T-helper 1 cell (primary cell): ENCODE results near the gene PATJ.
"Not testable (repeated sequence)": the region's sequence is repeated elsewhere in the genome, so short reads cannot be mapped to it uniquely, and the experiment has no call there.

Experiments
- DNase-seq, 5 donors: peaks; one replicate each; pipeline ENCODE4 v3.0.0-alpha.2; 2012 to 2020

Gene PATJ

DNA sequence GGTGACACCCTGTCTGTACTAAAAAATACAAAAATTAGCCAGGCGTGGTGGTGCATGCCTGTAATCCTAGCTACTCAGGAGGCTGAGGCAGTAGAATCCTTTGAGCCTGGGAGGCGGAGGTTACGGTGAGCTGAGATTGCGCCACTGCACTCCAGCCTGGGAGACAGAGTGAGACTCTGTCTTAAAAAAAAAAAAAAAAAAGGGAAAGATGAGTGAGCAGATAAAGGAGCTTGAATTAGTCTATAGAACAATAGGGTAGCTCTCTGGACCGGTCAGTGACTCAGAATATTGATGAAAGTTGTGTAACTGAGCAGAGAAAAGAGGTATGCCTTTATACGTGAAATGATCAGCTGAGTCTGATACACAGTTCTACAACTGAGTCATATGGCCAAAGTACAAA, 95.3 kb downstream of the PATJ start:
- not testable (repeated sequence) for DNase-seq

DNA sequence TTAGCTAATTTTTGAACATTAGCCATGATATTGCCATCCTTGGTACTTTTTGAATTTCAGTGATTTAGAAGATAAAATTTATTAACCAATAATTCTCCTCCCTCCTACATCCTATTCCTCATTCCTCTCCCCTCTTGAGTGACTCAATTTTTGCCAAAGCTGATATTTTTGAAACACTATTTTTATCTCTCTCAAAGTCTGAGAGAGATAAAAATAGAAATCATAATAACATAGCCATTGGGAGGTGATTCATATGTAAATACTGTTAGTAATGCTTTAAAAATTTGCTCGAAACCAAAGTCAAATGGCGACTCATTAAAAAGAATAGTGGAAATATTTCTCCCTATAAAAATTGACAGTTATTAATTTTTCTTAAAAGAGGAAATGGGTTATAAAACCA, 97.4 kb downstream of the PATJ start:
- DNase-seq = no peak

DNA sequence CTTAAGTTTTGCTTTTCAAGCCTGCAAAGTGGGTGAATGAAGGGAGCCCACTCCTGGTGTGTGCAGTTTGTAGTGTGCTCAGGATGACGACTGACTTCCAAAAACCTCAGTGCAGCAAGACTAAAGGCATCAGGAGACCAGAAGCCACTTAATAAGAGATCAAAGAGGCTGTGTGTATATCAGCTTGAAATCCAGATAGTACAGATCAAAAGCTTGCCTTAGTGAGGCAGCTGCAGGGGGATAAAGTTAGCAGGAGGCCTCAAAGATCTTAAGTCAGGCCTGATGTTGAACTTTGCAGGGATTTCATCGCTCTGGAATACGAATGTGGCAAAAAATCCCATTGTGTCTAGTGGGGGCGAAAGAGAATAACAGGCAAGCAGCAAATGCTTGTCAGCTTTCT, 99.8 kb downstream of the PATJ start:
- DNase-seq = no peak

DNA sequence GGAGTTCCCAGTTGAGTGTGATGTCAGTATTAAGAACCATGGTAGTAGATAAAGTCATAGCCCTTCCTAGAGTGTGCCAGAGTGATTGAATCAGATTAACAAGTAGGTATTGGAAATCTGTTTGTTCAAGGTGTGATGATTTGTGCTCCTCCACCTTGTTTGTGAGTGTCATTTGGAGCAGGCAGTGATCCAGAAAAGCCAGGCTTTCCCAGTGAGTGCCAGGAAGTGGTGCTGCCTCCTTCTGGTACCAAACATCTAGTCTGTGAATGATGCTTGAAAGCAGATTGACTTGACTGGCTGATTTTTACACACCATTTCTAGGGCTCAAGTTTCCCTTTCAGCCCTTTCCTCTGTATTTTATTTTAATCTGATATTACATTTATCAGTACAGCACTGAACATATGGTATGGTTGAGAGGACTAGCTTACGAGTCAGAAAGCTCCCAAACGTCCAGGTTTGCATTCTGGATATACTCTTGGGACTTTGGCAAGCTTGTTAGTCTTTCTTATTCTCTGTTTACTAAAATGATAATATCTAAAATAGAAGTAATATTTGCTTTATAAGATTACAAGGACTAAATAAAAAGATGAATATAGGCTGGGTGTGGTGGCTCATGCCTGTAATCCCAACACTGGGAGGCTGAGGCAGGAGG, 100.7 kb downstream of the PATJ start:
- DNase-seq = no peak

DNA sequence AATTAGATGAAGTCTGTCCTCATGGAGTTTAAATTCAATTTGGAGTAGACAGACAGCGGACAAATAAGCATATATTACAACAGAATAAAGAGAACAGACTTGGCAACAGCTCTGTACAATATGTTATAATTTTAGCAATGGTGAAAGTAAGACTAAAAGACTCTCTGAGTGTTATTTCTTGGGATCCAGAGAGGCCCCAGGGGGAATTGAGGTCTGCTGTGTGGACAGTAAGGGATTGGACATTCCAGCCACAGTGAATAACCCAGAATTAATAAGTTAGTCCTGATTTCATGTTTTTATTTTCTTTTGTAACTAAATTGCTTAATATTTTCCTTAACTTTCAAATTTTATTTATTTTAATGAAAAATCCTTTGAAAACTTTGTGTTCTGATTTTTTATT, 101.7 kb downstream of the PATJ start:
- DNase-seq = no peak

DNA sequence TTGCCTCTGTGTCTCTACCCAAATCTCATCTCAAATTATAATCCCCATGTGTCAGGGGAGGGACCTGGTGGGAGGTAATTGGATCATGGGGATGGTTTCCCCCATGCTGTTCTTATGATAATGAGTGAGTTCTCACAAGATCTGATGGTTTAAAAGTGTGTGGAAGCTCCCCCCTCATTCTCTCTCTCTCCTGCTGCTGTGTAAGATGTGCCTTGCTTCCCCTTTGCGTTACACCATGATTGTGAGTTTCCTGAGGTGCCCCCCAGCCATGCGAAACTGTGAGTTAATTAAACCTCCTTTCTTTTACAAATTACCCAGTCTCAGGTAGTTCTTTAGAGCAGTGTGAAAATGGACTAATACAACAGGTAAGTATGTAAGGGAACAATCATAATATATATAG, 102.4 kb downstream of the PATJ start:
- not testable (repeated sequence) for DNase-seq

DNA sequence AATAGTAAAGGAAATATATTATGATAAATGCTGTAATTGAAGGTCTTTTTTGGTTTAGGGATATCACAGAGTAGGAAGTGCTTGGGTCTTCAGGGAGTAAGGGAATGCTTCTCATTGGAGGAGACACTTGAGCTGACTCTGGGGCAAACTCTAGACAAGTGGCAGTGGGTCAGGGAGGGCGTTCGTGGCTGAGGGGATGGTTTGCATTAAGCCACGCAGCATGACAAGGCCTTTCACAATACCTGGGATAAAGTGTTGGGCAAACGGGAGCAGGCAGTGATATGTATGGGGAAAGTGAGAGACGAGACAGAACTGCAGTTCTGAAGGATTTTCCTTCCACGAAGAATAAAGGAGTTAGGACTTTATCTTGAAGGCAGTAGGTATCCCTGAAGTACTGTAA, 109.0 kb downstream of the PATJ start:
- DNase-seq = no peak

DNA sequence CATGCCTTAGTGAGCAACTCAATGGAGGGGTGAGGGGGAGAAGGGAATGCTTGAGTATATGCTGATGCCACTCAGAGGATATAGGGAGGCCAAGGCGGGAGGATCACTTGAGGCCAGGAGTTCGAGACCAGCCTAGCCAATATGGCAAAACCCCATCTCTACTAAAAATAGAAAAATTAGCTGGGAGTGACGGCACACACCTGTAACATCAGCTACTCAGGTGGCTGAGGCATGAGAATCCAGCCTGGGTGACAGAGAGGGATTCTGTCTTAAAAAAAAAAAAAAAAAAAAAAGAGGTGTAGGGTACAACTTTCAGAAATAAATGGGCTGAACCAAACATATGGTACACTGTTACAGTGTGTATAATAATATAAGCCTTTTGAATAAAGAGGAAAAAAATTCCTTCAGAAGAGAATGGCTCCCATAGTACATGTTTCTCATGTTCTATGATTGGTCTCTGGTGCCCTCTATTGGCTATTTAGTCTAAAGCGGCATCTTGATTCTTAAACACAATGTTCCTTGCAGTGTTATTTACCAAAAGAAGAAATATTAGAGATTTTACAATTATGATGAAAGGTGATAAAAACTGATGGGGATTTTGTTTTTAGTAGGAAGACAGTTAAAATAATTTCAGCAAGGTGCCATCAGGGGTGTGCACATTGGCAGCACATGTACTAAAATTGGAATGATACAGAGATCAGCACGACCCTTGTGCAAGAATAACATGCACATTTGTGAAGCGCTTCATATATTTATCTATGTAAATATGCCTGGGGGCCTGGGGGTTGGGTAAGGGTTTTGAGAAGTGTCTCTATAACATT, 109.8 kb downstream of the PATJ start:
- DNase-seq = peak in 2 of 5 donors; percentile 8 to 41

DNA sequence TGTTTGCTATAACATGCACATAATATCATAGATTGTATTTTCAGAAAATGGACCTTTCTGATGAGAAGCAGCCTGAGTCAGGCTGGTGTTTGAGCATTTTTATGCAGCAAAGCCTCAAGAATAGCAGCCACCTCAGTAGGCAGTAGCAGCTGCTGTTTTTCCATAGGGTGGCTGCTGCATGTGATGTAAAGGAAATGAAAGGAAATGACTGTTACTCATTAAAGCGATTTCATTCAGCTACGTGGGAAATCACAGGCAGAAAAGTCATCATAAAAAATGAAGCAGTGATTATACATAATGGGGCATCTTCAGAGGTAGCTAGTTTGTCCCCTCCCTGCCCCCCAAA, 110.4 kb downstream of the PATJ start:
- no peak for DNase-seq

DNA sequence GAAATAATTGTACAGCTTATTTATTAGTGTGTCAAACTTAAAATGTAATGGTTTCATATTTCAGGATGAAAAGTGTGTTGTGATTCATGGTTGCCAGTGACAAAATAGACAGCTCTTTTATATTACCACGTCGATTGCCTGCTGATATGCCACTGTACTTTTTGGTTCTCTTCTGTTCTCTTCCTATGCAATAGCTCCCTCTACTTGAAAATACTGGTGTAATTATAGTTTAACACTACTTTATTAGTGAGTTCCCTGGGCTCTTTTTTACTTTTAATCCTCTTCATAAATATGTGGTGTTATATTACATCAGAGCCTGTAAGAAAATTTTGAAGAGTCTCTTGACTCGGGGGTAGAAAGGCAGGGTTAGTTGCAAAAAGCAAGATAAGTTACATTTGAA, 111.3 kb downstream of the PATJ start:
- DNase-seq = no peak

DNA sequence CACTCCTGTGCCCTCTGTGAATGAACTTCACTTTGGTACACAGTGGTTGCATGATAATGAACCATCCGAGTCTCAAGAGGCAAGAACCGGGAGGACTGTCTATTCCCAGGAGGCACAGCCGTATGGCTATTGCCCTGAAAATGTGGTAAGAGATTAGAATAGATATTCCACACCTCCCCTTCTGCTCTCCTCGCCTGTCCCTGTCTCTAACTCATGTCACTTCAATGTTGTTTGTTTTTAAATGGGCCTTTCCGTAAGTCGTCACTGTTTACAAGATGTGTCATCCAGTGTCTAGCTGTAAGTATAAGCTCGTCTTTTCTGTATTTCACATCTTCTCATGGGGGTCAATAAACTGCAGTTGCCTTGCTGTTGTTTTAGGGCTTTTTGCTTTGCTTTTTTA, 122.2 kb downstream of the PATJ start:
- no peak for DNase-seq

DNA sequence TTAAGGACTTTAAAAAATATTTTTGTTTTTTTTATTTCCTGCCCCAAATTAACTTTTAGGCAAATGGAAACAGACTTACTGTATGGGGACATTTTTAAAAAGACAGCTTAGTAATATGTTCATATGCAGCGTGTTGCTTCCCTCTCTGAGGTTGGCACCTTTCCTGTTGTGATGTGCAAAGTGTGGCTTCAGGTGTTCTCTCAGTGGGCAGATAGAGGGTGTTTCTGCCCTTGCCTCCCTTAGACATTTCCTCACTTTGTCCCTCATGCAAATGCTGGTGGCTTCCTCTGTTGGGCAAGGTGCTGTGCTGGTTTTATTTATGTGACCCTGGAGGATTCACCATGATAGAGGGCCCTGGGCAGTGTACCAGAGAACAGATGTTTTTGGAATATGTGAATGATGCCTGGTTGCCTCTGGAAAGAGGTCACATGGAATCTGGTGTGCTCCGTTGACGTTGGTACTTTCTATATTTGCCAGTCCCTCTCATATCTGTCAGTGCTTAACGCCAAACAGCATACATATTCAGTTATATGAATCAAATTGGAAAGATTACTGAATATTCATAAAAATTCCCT, 123.5 kb downstream of the PATJ start:
- DNase-seq = no peak

DNA sequence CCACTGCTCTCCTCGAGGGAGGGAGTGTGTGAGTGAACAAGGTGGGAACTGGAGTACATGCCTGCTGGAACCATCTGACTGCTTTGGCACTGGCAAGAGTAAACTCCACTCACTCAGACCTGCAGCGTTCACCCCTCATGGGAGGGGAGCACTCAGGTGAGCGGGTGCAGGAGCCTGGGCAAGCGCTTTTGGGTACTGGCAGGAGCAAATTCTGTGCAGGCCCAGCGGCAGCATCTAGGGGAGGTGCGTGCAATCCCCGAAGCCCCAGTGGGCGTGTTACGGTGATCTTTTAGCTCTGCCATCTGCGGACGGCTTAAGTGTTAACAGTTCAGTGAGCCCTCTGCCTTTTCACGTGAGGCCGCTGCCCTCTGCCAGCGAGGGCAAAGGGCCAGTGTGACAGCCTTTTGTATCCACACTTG, 127.4 kb downstream of the PATJ start:
- no peak for DNase-seq

DNA sequence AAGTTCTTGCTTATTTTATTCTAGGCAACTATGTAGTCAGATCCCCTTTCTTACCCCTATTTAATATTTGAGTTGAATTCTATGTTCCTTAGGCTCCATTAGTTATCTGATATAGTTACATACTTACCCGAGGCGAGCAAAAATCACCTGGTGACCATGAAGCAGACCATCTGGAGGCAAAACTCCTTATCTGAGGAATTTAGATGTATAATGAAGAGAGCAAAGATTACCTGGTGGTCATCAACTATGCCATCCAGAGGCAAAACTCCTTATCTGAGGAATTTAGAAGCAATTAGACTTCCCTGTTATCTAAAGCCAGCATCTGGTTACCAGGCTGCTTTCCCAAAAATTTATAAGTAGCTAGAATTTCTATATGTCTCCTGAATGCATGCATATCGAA, 129.9 kb downstream of the PATJ start:
- DNase-seq = no peak

DNA sequence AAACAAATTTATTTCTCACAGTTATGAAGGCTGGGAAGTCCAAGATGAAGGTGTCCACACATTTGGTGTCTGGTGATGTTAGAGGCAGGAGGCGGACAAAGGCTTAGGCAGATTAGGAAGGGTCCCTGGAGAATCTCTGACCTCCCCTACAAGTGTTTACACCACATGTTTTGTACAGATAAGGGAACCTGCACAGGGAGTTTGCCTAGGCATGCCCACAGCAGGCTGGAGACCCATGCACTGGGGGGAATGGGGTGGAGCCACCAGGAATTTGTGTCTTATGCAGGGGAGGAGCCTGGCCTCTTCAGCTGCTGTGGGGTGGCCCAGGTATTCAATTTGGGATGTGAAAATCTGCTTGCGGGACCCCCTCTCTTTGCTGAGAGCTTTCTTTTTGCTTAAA, 131.3 kb downstream of the PATJ start:
- no peak for DNase-seq

DNA sequence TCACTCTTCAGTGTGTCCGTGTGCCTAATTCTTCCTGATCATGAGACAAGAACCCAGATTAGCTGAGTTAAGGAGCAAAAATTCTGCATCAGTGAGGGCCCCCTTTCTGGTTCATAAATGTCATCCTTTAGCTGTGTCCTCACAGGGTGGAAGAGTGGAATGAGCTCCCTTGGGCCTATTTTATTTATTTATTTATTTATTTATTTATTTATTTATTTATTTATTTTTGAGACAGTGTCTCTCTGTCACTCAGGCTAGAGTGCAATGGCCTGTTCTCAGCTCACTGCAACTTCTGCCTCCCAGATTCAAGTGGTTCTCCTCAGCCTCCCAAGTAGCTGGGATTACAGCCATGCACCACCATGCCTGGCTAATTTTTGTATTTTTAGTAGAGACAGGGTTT, 131.7 kb downstream of the PATJ start:
- DNase-seq = no peak

DNA sequence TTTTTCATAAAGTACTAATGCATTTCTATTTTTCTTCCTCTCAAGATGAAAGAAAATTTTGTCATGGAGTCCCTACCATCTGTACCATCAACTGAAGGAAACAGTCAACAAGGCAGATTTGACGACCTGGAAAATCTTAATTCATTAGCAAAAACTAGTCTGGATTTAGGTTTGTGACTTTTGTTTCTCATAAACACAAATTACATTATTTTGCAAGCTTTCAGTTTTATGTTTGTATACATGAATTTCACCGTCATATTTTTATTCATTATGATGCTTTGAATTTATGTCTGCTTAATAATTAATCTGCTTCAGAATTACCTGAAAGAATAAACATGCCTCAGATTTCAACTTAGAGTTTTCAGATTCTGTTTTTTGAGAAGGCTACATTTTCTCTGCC, 132.9 kb downstream of the PATJ start:
- DNase-seq = no peak

DNA sequence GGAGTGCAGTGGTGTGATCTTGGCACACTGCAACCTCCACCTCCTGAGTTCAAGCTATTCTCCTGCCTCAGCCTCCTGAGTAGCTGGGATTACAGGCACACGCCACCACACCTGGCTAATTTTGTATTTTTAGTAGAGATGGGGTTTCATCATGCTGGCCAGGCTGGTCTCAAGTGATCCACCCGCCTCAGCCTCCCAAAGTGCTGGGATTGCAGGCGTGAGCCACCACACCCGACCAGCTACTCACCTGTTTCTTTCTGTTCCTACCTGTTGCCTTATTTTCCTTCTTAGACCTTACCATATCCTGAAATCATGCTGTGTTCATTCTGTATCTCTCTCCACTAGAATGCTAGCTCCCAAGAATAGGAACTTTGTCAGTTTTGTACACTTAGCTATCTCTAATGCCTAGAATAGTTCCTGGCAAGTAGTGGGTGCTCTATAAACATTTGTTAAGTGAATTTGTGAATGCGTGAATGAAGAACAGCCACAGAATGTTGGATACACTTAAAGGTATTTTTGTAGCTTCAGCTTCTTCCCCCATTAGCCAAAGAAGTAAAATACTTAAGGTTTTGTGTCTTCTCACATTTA, 137.7 kb downstream of the PATJ start:
- DNase-seq = not testable (repeated sequence)

DNA sequence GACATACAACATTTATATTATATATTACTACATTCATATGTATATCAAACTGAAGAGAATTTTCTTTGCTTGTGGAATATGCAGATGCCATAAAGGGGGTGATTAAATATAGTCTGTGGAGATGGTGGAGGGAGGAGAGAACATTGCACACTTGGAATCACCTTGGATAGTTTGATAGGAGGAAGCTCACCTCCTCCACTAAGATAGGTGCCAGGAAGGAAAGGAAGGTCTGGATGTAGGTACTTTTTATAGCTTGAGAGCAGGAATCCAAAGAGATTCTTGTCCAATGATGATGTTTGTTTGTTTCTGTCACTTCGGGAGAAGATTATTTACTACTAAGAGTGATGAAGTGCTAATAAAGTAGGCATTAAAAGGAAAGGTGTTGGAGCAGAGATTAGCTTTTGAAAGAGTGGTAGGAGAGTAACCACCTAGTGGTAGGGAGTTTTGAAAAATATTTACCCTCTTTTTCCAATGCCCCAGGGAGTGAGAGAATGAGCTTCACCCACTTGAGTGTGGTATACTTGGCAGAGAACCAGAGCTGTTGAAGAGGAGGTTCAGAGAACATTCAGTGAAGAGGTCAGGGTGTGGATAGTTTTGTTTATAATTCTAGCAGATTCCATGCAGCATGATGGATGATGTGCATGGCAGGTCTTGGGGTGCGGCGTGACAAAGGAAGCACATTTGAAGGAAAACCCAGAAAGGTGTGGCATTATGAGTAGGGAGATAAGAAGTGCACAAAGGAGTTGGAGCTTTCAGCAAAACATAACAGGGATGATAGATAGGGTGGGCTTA, 145.0 kb downstream of the PATJ start:
- no peak for DNase-seq

DNA sequence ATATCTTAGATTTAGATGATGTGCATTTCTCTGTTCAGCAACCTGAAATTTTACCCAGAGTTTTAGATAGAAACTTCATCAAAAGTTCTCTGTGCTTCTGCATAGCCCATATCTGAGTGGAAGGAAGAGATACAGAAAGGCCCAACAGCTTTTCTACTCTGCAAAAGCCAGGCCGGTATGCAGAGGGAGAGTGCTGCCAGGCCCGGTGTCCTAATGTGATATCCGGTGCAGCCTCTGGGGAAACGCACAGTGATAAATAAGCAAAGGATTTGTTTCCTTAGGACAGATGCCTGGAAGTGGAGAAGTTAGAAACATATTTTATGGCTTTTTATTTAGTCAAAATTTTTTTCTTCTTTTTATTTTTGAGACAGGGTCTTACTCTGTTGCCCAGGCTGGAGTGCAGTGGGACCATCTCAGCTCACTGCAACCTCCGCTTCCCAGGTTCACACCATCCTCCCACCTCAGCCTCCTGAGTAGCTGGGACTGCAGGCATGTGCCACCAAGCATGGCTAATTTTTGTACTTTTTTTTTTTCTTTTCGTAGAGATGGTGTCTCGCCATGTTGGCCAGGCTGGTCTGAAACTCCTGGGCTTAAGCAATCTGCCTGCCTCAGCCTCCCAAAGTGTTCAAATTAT, 145.8 kb downstream of the PATJ start:
- DNase-seq = no peak

DNA sequence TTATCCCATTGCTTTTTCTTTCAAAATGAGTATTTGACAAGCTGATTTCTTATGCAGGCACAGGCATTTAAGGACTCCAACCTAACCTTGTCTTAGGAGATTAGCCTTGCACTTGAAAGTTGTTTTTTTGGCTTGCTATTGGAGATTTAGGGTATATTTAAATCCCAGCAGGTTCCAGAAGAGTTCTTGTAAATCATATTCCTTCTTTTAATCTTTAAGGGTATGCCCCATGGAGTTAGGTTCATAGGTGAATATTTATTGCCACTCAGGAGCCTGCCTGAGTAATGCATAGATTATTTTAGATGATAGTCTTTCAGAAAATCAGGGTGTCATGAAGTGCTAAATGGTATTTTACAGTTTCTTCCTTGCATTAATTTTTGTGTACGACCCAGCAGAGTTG, 146.5 kb downstream of the PATJ start:
- DNase-seq = no peak

DNA sequence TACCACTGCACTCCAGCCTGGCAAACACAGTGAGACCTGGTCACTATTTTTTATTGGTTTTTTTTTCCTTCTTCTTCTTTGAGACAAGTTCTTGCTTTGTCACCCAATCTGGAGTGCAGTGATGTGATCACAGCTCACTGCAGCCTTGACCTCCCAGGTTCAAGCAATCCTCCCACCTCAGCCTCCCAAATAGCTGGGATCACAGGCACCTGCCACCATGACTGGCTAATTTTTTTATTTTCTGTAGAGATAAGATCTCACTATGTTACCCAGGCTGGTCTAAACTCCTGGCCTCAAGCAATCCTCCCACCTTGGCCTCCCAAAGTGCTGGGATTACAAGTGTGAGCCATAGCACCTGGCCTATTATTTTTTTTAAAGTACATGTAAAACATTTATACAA, 148.2 kb downstream of the PATJ start:
- not testable (repeated sequence) for DNase-seq

DNA sequence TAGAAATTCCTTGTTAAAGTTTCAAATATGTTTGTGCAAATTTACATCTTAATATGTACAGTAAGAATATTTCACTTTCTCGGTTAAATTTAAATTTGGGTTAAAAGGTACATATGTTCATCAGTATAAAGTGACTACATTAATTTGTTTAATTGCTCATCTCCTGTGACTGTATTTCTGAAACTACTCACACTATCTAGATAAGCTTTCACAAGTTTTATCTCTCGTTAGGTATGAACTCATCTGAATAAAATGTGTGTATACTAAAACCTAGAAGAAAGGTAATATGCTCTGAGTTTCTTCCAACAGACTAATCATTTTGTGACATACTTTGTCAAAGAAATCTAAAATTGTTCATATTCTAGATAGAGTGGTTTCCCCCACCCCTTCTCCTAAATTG, 150.7 kb downstream of the PATJ start:
- no peak for DNase-seq
